Measurements from ENCODE around the gene PTPRM.

Gene PTPRM

GRCh38 chr18:7622721-7623120, 55.6 kb downstream of the PTPRM start:
- Histone ChIP-seq H3K36me3 (no peaks in the 10 kb centered on the region), H3K4me3 (ENCODE audit: low read depth in 1 of 2, low read length in 1 of 2) (no peak overlapping the region), H3K4me1 (ENCODE audit: control insufficient read depth in 1 of 2, insufficient read depth in 1 of 2, low read depth in 1 of 2, low read length in 1 of 2) (no peaks in the 10 kb centered on the region), H3K27ac (no peak overlapping the region), H3K9me3 (no peaks in the 10 kb centered on the region), H3K27me3 (no peaks in the 10 kb centered on the region)
- no peak for TF ChIP-seq CTCF (IDR thresholded peaks at IDR 0.05)

DNA sequence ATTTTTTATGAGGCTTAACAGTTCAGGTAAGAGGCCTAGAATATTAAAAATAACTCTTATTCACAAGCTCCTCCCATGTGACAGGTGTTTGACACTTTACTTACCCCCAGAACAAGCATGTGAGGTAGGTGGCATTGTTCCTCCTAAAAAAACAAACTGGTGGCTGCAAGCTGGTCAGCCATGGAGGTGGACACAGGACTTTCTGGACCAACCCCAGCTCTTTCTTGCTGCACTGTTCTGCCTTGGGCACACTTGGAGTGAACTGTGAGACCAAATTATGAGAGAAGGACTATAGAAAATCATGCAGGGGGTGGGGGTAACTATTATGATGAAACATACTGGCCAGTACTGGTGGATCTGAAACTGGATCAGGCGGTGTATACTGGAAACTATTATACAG, 56.6 kb downstream of the PTPRM start:
- Histone ChIP-seq H3K4me3 (ENCODE audit: low read depth in 1 of 2, low read length in 1 of 2) (no peak overlapping the region), H3K27ac (no peak overlapping the region), H3K4me1 (ENCODE audit: control insufficient read depth in 1 of 2, insufficient read depth in 1 of 2, low read depth in 1 of 2, low read length in 1 of 2) (no peaks in the 10 kb centered on the region), H3K36me3 (no peaks in the 10 kb centered on the region), H3K27me3 (no peaks in the 10 kb centered on the region), H3K9me3 (no peaks in the 10 kb centered on the region)
- no peak for TF ChIP-seq CTCF (IDR thresholded peaks at IDR 0.05)

GRCh38 chr18:7624697-7625096, 57.6 kb downstream of the PTPRM start:
- no peaks in the 10 kb centered on the region for H3K27me3 ChIP-seq
- H3K9me3 ChIP-seq: no peaks in the 10 kb centered on the region
- no peaks in the 10 kb centered on the region for H3K4me1 ChIP-seq (ENCODE audit: control insufficient read depth in 1 of 2, insufficient read depth in 1 of 2, low read depth in 1 of 2, low read length in 1 of 2)
- TF ChIP-seq CTCF (IDR thresholded peaks at IDR 0.05): no peak
- no peaks in the 10 kb centered on the region for H3K36me3 ChIP-seq
- H3K27ac ChIP-seq: no peak overlapping the region
- H3K4me3 ChIP-seq (ENCODE audit: low read depth in 1 of 2, low read length in 1 of 2): no peak overlapping the region

- Histone ChIP-seq H3K27me3 (no peaks in the 10 kb centered on the region), H3K4me3 (ENCODE audit: low read depth in 1 of 2, low read length in 1 of 2) (no peak overlapping the region), H3K4me1 (ENCODE audit: control insufficient read depth in 1 of 2, insufficient read depth in 1 of 2, low read depth in 1 of 2, low read length in 1 of 2) (no peaks in the 10 kb centered on the region), H3K36me3 (no peaks in the 10 kb centered on the region), H3K27ac (no peak overlapping the region), H3K9me3 (no peaks in the 10 kb centered on the region)
- TF ChIP-seq CTCF (IDR thresholded peaks at IDR 0.05): no peak
These were observed 59.2 kb downstream of the PTPRM start for GRCh38 chr18:7626175-7626921.

- H3K9me3 ChIP-seq: no peaks in the 10 kb centered on the region
- no peak overlapping the region for H3K27ac ChIP-seq
- TF ChIP-seq CTCF (IDR thresholded peaks at IDR 0.05): no peak
- H3K4me3 ChIP-seq (ENCODE audit: low read depth in 1 of 2, low read length in 1 of 2): no peak overlapping the region
- H3K27me3 ChIP-seq: no peaks in the 10 kb centered on the region
- H3K4me1 ChIP-seq (ENCODE audit: control insufficient read depth in 1 of 2, insufficient read depth in 1 of 2, low read depth in 1 of 2, low read length in 1 of 2): peaks cover 0 to under 1% of the 10 kb centered on the region in 2 experiments
- H3K36me3 ChIP-seq: no peaks in the 10 kb centered on the region
These were observed 59.9 kb downstream of the PTPRM start for GRCh38 chr18:7626922-7627440.

All from neutrophil (primary cell).